ENCODE data around the gene ITFG2. TPM values are rescaled to one million over a fixed set of nuclear protein-coding genes. Genes with fewer than 3 reads are reported as not detected.

Gene ITFG2
- total RNA-seq, 2 experiments from 2014 or later: 66.2 to 66.8 TPM

DNA sequence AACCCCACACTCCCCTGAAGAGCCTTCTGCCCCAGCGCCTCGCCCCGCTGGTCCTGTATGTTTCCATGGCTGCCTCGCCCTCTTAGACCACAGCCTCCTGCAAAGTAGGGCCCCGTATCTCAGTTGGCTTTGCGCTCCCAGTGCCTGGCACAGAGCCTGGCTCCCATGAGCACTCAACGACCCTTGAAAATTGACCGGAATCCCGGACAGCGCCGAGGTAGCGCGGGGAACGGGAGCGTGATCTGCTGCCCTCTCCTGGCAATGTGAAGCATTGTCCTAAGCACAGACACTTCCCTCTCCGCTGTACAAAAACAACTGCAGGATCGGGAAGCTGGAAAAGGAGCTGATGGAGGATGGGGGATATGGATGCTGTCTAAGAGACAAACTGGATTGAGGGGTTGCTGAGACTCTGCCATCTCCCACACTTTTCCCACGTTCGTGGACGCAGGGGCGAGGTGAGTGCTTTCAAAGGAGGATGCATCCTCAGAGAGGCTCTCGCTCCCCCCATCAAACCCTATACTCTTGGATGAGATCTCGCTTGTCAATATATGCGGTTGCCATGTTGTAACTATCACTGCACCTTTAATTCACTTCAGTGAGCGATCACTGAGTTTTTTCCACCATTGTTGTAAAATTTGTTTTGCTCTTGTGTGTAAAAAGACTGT, 28.4 kb upstream of the ITFG2 start:
- H3K4me3 Mint-ChIP-seq: peak overlapping the region; percentile 72
- no peaks in the 10 kb centered on the region for H3K36me3 Mint-ChIP-seq
- ATAC-seq (ENCODE audit: low read depth) (peak; percentile 84), DNase-seq (peak; percentile 63)
- POLR2A ChIA-PET: interaction anchor here (1.1 to 3.4 kb wide), 3 partner anchors 11 to 101 kb away, joined by 3 to 11 read pairs (median 7); partner anchors contain the start of gene FKBP4
- no peak overlapping the region for H3K27ac Mint-ChIP-seq
- H3K4me1 Mint-ChIP-seq: peaks cover 9% of the 10 kb centered on the region
- H3K9me3 Mint-ChIP-seq: no peaks in the 10 kb centered on the region
- H3K27me3 Mint-ChIP-seq: peaks cover 38% of the 10 kb centered on the region

DNA sequence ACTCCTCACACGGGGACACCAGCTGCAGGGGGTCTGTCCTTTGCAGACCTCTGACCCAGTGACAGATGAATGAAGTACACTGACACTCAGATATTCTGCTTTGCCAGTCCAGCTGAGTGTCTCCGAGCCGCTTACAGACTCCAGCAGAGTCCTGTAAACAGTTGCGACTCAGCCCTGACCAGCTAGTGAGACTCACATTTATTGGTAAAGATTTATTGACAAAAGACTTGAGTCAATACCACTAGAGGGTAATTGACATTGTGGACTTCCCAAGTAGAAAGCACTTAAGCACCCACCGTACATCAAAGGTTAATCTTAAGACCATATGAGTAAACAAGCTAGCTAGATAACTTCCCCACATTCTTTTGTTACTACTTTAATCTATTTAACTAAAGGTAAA, 27.5 kb upstream of the ITFG2 start:
- no peak for ATAC-seq (ENCODE audit: low read depth)
- Mint-ChIP-seq H3K27ac (no peak overlapping the region), H3K36me3 (no peaks in the 10 kb centered on the region), H3K27me3 (peaks cover 34% of the 10 kb centered on the region), H3K9me3 (no peaks in the 10 kb centered on the region), H3K4me3 (no peak overlapping the region), H3K4me1 (peaks cover 9% of the 10 kb centered on the region)
- POLR2A ChIA-PET: interaction anchor here (2.0 to 3.4 kb wide), 2 partner anchors 94 to 102 kb away, joined by 7 to 11 read pairs; no protein-coding TSS in a partner anchor
- no peak for DNase-seq

- Mint-ChIP-seq H3K4me1 (peaks cover 5% of the 10 kb centered on the region), H3K27ac (no peak overlapping the region), H3K9me3 (no peaks in the 10 kb centered on the region), H3K27me3 (peaks cover 10% of the 10 kb centered on the region), H3K36me3 (no peaks in the 10 kb centered on the region), H3K4me3 (no peak overlapping the region)
- no peak for ATAC-seq (ENCODE audit: low read depth)
- no peak for DNase-seq
- POLR2A ChIA-PET: interaction anchor here (1.3 kb wide), 1 partner anchor 100 kb away, joined by 5 read pairs; no protein-coding TSS in a partner anchor
These were observed 21.4 kb upstream of the ITFG2 start for GRCh38 chr12:2791089-2791488.

GRCh38 chr12:2792671-2793500, 19.6 kb upstream of the ITFG2 start:
- peaks cover 20% of the 10 kb centered on the region for H3K4me1 Mint-ChIP-seq
- no peak overlapping the region for H3K27ac Mint-ChIP-seq
- ATAC-seq (ENCODE audit: low read depth) (no peak), DNase-seq (no peak)
- peak overlapping the region; percentile 10 for H3K4me3 Mint-ChIP-seq
- no peaks in the 10 kb centered on the region for H3K9me3 Mint-ChIP-seq
- H3K36me3 Mint-ChIP-seq: peaks cover 3% of the 10 kb centered on the region
- POLR2A ChIA-PET: interaction anchor here (0.7 kb wide), 1 partner anchor 102 kb away, joined by 3 read pairs; no protein-coding TSS in a partner anchor
- H3K27me3 Mint-ChIP-seq: peaks cover 10% of the 10 kb centered on the region

DNA sequence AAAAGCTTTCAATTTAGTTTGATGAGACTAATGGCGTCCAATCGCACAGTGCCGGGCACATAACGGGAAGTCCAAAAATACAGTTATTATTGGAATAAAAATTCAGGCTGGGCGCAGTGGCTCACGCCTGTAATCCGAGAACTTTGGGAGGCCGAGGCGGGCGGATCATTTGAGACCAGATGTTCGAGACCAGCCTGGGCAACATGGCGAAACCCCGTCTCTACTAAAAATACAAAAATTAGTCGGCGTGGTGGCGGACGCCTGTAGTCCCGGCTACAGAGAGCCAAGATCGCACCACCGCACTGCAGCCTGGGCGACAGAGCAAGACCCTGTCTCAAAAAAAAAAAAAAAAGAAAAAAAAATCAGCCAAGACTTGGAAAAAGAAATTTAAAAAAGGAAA, 18.9 kb upstream of the ITFG2 start:
- Mint-ChIP-seq H3K36me3 (peaks cover 6% of the 10 kb centered on the region), H3K27me3 (peaks cover 10% of the 10 kb centered on the region), H3K27ac (no peak overlapping the region), H3K9me3 (no peaks in the 10 kb centered on the region), H3K4me1 (peaks cover 23% of the 10 kb centered on the region), H3K4me3 (peak overlapping the region; percentile 80)
- DNase-seq (no peak), ATAC-seq (ENCODE audit: low read depth) (no peak)
- POLR2A ChIA-PET: interaction anchor here (0.7 to 3.4 kb wide), 3 partner anchors 19 to 84 kb away, joined by 4 to 23 read pairs (median 12); partner anchors contain the start of genes FOXM1, ITFG2 and RHNO1

GRCh38 chr12:2794191-2794735, 18.2 kb upstream of the ITFG2 start:
- H3K27ac Mint-ChIP-seq: peak overlapping the region; percentile 45
- H3K4me3 Mint-ChIP-seq: peak overlapping the region; percentile 80
- peaks cover 9% of the 10 kb centered on the region for H3K36me3 Mint-ChIP-seq
- H3K4me1 Mint-ChIP-seq: peaks cover 26% of the 10 kb centered on the region
- H3K27me3 Mint-ChIP-seq: peaks cover 7% of the 10 kb centered on the region
- no peaks in the 10 kb centered on the region for H3K9me3 Mint-ChIP-seq
- POLR2A ChIA-PET: interaction anchor here (0.7 to 3.4 kb wide), 7 partner anchors 11 to 104 kb away, joined by 3 to 31 read pairs (median 5); partner anchors contain the start of genes FOXM1, ITFG2 and RHNO1
- ATAC-seq (ENCODE audit: low read depth) (peak; percentile 4), DNase-seq (peak; percentile 59)

- POLR2A ChIA-PET: interaction anchor here (0.9 to 3.4 kb wide), 7 partner anchors 11 to 105 kb away, joined by 3 to 31 read pairs (median 11); partner anchors contain the start of genes FOXM1, ITFG2 and RHNO1
- Mint-ChIP-seq H3K27me3 (peaks cover 7% of the 10 kb centered on the region), H3K4me3 (peak within 1 kb of the TSS; percentile 87), H3K9me3 (no peaks in the 10 kb centered on the region), H3K27ac (peak within 1 kb of the TSS; percentile 63), H3K4me1 (peaks cover 30% of the 10 kb centered on the region), H3K36me3 (peaks cover 11% of the 10 kb centered on the region)
- DNase-seq (peak; percentile 90), ATAC-seq (ENCODE audit: low read depth) (peak; percentile 87)
These were observed 17.7 kb upstream of the ITFG2 start, which contains the start of gene FKBP4 for GRCh38 chr12:2794736-2795289. TSS of gene FKBP4 (plus strand) at chr12:2794970. CDS start at chr12:2795140, 170 bp downstream.

- POLR2A ChIA-PET: interaction anchor here (0.8 to 3.4 kb wide), 8 partner anchors 12 to 116 kb away, joined by 3 to 31 read pairs (median 8); partner anchors contain the start of genes FOXM1, ITFG2 and RHNO1
- ATAC-seq (ENCODE audit: low read depth) (peak; percentile 66), DNase-seq (peak; percentile 87)
- Mint-ChIP-seq H3K27ac (peak overlapping the region; percentile 85), H3K4me1 (peaks cover 32% of the 10 kb centered on the region), H3K9me3 (no peaks in the 10 kb centered on the region), H3K27me3 (peaks cover 7% of the 10 kb centered on the region), H3K4me3 (peak overlapping the region; percentile 87), H3K36me3 (peaks cover 17% of the 10 kb centered on the region)
These were observed 16.9 kb upstream of the ITFG2 start for GRCh38 chr12:2795291-2796186.

DNA sequence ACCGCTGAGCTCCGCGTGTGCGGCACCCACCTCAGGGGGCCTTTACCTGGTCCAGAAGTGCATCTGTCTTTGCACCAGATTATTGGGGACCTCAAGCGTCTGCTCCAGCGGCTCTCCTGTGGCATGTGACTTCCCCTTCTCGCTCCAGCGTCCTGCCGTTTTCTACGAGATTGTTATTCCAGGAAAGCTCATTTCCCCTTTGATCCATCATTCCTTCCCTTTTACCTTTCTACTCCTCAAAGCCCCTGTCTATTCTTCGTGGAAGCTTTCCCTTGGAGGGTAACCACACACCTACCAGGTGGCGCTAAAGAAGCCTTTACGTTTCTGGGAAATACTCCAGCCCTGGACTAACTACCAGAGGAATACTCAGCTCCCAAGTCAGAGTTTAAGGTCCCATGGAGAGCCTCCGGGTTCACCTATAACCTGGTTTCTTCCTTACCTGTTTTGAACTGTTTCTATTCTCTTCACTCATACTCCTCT, 16.2 kb upstream of the ITFG2 start:
- H3K9me3 Mint-ChIP-seq: no peaks in the 10 kb centered on the region
- H3K36me3 Mint-ChIP-seq: peaks cover 19% of the 10 kb centered on the region

DNA sequence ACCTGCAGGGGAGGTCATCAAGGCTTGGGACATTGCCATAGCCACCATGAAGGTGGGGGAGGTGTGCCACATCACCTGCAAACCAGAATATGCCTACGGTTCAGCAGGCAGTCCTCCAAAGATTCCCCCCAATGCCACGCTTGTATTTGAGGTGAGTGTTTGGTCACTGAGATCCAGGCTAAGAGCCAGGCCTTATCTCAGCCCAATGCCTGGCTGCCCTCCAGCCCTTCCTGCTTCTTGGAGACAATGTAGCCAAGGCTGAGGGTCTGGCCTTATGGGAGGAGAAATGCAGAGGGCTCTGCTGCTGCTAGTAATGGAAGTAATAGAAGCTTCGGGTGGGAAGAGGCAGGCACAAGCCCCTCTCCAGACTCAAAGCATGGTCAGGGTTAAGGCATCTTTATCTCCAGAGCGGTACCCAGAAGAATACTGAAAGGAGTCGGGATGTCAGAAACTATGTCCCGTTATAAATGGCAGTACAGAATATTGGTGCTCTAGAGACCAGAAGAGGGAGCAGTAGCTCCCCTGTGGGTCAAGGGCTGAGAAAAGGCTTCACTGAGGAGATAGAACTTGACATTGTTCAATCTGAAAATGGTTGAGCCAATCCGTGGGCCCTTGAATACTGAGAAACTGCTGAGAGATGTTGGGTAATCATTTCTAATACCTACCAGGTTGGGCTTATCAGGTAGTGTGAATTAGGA, 14.6 kb upstream of the ITFG2 start:
- POLR2A ChIA-PET: interaction anchor here (0.9 kb wide), 1 partner anchor 12 kb away, joined by 3 read pairs; no protein-coding TSS in a partner anchor
- Mint-ChIP-seq H3K4me3 (peak overlapping the region; percentile 61), H3K4me1 (peaks cover 28% of the 10 kb centered on the region), H3K36me3 (peaks cover 31% of the 10 kb centered on the region), H3K27me3 (peaks cover 1% of the 10 kb centered on the region), H3K9me3 (no peaks in the 10 kb centered on the region), H3K27ac (no peak overlapping the region)
- no peak for DNase-seq
- ATAC-seq (ENCODE audit: low read depth): no peak

More for the DNA sequence above, 16.2 kb upstream of the ITFG2 start:
- DNase-seq (no peak), ATAC-seq (ENCODE audit: low read depth) (no peak)
- Mint-ChIP-seq H3K27ac (peak overlapping the region; percentile 85), H3K4me1 (peaks cover 32% of the 10 kb centered on the region), H3K4me3 (peak overlapping the region; percentile 87), H3K27me3 (peaks cover 7% of the 10 kb centered on the region)
- POLR2A ChIA-PET: interaction anchor here (0.8 to 3.4 kb wide), 6 partner anchors 14 to 117 kb away, joined by 3 to 31 read pairs (median 12); partner anchors contain the start of genes FOXM1, ITFG2 and RHNO1

GRCh38 chr12:2800046-2800570, 12.4 kb upstream of the ITFG2 start:
- peak overlapping the region; percentile 55 for H3K27ac Mint-ChIP-seq
- H3K4me1 Mint-ChIP-seq: peaks cover 28% of the 10 kb centered on the region
- H3K27me3 Mint-ChIP-seq: no peaks in the 10 kb centered on the region
- POLR2A ChIA-PET: interaction anchor here (1.7 kb wide), 1 partner anchor 91 kb away, joined by 3 read pairs; the partner anchor contains the start of gene TULP3
- no peak overlapping the region for H3K4me3 Mint-ChIP-seq
- no peak for ATAC-seq (ENCODE audit: low read depth)
- no peak for DNase-seq
- H3K9me3 Mint-ChIP-seq: no peaks in the 10 kb centered on the region
- peaks cover 36% of the 10 kb centered on the region for H3K36me3 Mint-ChIP-seq

Measured in activated naive CD8-positive, alpha-beta T cell treated with anti-CD3 and anti-CD28 coated beads, Interleukin-2, amount 10 ng/mL, durations not matched to agents 7 days and 5 days (primary cell).